Nephron progenitor cell (in vitro differentiated cells): ENCODE data around the gene LSR.

ENCODE experiments used
- DNase-seq: peaks from one replicate; pipeline ENCODE4 v3.0.0; 2021
- H3K27ac Mint-ChIP-seq: 2 replicates; pipeline ENCODE4 v1.8.0; 2021; ENCODE audit warnings: mild to moderate bottlenecking, moderate library complexity, mixed read lengths
- H3K27me3 Mint-ChIP-seq: 2 replicates; pipeline ENCODE4 v1.8.0; 2021; ENCODE audit warnings: mild to moderate bottlenecking, low read depth, mixed read lengths; ENCODE audit not compliant: poor library complexity
- H3K36me3 Mint-ChIP-seq: 2 replicates; pipeline ENCODE4 v1.8.0; 2021; ENCODE audit warnings: low read depth, mixed read lengths
- H3K4me1 Mint-ChIP-seq: 2 replicates; pipeline ENCODE4 v1.8.0; 2021; ENCODE audit warnings: mixed read lengths
- H3K4me3 Mint-ChIP-seq: 2 replicates; pipeline ENCODE4 v1.8.0; 2021; ENCODE audit warnings: mild to moderate bottlenecking, moderate library complexity, mixed read lengths
- H3K9me3 Mint-ChIP-seq: 2 replicates; pipeline ENCODE4 v1.8.0; 2021; ENCODE audit warnings: mild to moderate bottlenecking, moderate library complexity, mixed read lengths
- TF ChIP-seq, protein P1 (sequence below): fragments of 200-600 bp; sonication (generic); IDR thresholded peaks from 2 replicates; pipeline ENCODE4 v1.5.0; 2021; ENCODE audit warnings: antibody characterized with exemption

The LSR gene

GRCh38 chr19:35310331-35310730 is 61.5 kb downstream of the LSR start:
- Mint-ChIP-seq H3K36me3 (no peaks in the 10 kb centered on the region), H3K27ac (peak overlapping the region; percentile 99), H3K9me3 (no peaks in the 10 kb centered on the region), H3K27me3 (peaks cover 11% of the 10 kb centered on the region), H3K4me1 (peaks cover 92% of the 10 kb centered on the region), H3K4me3 (no peak overlapping the region)
- no peak for DNase-seq
- TF ChIP-seq, protein P1, sequence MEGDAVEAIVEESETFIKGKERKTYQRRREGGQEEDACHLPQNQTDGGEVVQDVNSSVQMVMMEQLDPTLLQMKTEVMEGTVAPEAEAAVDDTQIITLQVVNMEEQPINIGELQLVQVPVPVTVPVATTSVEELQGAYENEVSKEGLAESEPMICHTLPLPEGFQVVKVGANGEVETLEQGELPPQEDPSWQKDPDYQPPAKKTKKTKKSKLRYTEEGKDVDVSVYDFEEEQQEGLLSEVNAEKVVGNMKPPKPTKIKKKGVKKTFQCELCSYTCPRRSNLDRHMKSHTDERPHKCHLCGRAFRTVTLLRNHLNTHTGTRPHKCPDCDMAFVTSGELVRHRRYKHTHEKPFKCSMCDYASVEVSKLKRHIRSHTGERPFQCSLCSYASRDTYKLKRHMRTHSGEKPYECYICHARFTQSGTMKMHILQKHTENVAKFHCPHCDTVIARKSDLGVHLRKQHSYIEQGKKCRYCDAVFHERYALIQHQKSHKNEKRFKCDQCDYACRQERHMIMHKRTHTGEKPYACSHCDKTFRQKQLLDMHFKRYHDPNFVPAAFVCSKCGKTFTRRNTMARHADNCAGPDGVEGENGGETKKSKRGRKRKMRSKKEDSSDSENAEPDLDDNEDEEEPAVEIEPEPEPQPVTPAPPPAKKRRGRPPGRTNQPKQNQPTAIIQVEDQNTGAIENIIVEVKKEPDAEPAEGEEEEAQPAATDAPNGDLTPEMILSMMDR: no peak

GRCh38 chr19:35310811-35311465 is 62.1 kb downstream of the LSR start:
- Mint-ChIP-seq H3K27ac (peak overlapping the region; percentile 22), H3K9me3 (no peaks in the 10 kb centered on the region), H3K4me1 (peaks cover 96% of the 10 kb centered on the region), H3K4me3 (no peak overlapping the region), H3K27me3 (peaks cover 11% of the 10 kb centered on the region), H3K36me3 (no peaks in the 10 kb centered on the region)
- TF ChIP-seq, protein P1: no peak
- DNase-seq: no peak

DNA sequence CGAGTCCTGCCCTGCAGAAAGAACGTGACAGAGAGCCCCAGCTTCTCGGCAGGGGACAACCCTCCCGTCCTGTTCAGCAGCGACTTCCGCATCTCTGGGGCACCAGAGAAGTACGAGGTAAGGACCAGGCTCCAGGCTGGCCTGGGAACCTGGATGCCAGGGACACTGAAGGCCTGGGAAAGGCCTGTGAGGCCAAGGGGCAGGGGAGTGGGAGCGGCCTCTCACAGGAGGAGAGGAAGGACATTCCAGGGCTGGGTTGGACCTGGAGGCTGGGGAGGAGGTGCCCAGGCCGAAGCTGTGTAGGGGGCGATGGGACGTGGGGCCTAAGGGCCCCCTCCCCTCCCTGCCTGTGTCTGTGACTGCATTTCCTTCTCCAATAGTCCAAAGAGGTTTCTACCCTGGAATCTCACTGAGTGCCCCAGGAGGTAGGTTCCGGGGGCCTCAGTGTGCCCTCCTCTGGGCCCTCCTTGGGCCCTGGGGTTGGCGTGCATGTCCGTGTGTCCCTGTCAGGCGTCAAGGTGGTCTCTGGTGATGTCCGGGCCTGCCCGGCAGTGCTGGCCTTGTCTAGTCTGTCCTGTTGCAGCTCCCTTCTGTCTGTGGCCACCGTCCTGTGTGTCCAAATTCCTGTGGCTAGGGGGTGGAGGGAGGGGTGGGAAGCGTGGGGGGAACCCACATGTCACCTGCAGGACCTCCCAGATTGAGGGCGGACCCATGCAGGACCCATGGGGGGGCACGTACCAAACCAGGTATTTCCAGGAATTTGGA is 63.3 kb downstream of the LSR start:
- Mint-ChIP-seq H3K9me3 (no peaks in the 10 kb centered on the region), H3K4me3 (no peak overlapping the region), H3K27ac (peak overlapping the region; percentile 32), H3K27me3 (peaks cover 5% of the 10 kb centered on the region), H3K4me1 (peaks cover 96% of the 10 kb centered on the region), H3K36me3 (no peaks in the 10 kb centered on the region)
- no peak for DNase-seq
- TF ChIP-seq, protein P1: no peak

GRCh38 chr19:35313587-35313986 is 64.8 kb downstream of the LSR start:
- Mint-ChIP-seq H3K4me1 (peaks cover 95% of the 10 kb centered on the region), H3K27ac (peak overlapping the region; percentile 63)
- TF ChIP-seq, protein P1: no peak

DNA sequence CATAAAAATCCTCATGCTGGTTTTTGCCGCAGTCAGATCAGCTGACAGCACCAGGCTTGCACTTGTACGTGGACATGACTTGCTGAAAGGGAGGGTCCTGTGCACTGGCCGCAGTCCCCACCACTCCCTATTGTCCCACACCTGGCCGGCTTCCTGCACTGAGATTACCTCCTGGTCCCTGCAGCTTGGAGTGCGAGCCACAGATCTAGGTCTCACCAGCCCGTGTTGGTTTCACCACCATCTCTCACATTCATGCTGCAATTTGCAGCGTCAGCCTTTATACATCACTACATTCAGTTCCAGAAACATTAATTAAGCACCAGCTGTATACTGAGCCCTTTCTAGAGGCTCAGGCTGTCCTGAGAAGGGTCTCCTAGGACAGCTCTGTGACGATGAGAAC is 65.2 kb downstream of the LSR start:
- H3K4me1 Mint-ChIP-seq: peaks cover 95% of the 10 kb centered on the region
- no peak overlapping the region for H3K4me3 Mint-ChIP-seq
- no peak for DNase-seq
- peaks cover 5% of the 10 kb centered on the region for H3K27me3 Mint-ChIP-seq
- TF ChIP-seq, protein P1: no peak
- no peaks in the 10 kb centered on the region for H3K9me3 Mint-ChIP-seq
- no peaks in the 10 kb centered on the region for H3K36me3 Mint-ChIP-seq
- H3K27ac Mint-ChIP-seq: no peak overlapping the region

More at GRCh38 chr19:35313587-35313986, 64.8 kb downstream of the LSR start:
- Mint-ChIP-seq H3K27me3 (peaks cover 5% of the 10 kb centered on the region), H3K4me3 (no peak overlapping the region), H3K9me3 (no peaks in the 10 kb centered on the region), H3K36me3 (no peaks in the 10 kb centered on the region)
- no peak for DNase-seq
